HG02571 (cell line): Measurements from ENCODE around the gene RNASEH2A.

Source experiments
- ATAC-seq: cut with Tn5 transposase; IDR thresholded peaks from one replicate; pipeline ENCODE4 v1.9.1; 2021; ENCODE audit warnings: mild to moderate bottlenecking, moderate library complexity; ENCODE audit not compliant: unreplicated experiment

The RNASEH2A gene

DNA sequence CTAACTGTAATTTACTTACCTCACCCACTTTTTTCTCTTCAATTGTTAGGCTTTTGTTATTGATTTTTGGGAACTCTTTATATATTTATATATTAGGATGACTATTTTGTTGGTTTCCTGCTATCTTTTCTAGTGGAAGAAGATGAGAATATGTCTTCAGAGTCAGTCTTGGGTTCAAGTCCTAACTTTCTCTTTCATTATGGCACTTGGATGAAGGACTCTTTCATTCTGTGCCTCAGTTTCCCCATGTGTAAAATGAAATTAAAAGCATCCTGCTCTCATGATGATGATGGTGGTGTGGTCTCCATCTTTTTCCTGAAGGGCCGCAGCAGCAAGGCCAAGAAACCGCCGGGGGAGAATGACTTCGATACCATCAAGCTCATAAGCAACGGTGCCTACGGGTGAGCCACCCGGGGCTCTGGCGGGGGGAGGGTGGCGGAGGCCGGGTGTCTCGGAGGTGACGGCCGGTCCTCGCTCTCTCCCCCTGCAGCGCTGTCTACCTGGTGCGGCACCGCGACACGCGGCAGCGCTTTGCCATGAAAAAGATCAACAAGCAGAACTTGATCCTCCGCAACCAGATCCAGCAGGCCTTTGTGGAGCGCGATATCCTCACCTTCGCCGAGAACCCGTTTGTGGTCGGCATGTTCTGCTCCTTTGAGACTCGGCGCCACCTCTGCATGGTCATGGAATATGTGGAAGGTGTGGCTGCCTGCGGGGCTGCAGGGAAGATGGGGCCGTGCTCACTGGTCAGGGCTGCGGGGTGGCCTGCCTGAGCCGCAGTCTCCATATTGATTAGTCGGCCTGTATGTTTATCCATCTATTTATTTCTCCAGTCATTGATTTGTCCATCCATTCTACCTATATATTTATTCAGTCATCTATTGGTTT, 51.9 kb downstream of the RNASEH2A start:
- ATAC-seq = no peak

DNA sequence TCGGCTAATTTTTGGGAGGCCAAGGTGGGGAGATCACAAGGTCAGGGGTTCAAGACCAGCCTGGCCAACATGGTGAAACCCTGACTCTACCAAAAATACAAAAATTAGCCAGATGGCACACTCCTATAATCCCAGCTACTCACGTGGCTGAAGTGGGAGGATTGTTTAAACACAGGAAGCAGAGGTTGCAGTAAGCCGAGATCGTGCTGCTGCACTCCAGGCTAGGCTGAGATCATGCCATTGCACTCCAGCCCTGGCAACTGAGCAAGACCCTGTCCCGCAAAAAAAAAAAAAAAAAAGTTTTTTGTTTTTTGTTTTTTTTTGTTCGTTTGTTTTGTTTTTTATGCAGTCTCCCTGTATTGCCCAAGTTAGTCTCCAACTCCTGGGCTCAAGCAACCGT, 53.2 kb downstream of the RNASEH2A start:
- no peak for ATAC-seq
